T-helper 22 cell (primary cell): ENCODE results near the gene LSAMP.
"Not testable (repeated sequence)": the region's sequence is repeated elsewhere in the genome, so short reads cannot be mapped to it uniquely, and the experiment has no call there.

ENCODE experiments used
- DNase-seq: peaks from one replicate; pipeline ENCODE4 v3.0.0-alpha.2; 2020; ENCODE audit warnings: low read depth

The LSAMP gene

DNA sequence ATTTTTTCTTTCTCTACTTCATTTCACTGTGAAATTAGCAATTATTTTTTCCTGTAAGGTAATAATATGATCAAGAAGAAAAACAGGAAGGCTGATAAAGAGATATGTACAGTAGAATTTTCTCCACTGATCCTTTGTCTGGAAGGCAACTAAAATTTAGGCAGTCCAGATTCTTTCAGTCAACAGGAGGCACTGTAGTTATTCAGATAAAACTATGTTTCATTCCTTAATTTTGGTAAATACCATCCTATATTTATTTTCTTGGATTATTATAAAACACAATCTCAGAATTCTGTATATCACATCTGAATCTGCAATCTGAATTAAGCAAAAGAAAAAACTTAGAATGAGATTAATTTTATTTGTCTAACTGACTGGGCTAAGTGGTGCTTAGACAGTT, 343.2 kb downstream of the LSAMP start:
- no peak for DNase-seq

DNA sequence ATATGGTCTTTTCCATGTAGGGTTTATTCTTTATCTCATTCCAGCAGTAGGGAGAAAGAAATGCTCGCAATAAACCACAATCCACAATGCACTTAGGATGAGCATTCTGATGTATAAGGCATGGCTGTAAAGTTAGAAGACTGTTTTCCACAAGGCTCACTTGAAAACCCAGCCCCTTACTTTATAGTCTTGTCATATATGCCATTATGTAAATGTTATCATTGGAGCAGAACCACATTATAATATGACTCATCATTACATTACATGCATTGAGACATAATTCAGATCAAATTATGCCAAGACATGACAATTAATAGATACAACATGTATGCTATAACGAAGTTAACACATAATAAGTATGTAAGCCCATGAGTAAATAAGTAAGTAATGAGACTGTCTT, 348.1 kb downstream of the LSAMP start:
- DNase-seq = no peak

DNA sequence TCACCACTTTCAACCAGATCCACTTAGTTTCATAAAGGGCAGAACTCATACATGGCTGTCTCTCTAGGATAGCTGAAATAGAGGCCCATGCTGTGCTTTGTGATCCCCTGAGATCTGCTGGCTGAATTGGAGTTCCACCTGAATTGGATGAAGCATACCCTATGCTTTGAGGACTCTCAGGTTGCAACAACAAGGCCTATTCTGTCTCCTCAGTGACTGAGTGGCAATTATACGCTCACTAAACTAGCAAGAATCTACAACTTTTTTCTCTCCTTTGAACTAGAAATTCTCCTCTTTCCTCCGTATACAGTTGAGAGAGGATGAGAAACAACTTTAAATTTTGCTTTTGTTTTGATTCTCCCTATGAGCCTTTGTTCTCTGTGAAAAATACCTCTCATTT, 348.7 kb downstream of the LSAMP start:
- DNase-seq = no peak

DNA sequence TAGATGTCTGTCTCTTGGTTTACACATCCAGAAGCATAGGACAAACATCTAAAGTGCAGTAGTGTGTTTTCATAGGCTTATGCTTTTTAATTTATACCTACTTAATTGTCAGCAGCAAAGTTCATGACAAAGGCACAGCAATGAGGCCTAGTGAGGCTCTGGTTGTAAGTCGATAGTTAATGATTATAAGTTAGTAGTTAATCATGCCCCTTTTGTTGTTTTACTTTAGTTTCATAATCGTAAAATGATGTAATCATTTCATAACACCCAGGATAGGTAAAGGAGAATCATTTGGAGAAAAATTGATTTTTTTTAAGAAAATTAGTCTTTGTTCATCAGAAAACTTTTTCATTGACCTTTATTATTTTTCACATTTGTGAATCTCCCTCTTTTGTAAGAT, 351.9 kb downstream of the LSAMP start:
- DNase-seq = no peak

DNA sequence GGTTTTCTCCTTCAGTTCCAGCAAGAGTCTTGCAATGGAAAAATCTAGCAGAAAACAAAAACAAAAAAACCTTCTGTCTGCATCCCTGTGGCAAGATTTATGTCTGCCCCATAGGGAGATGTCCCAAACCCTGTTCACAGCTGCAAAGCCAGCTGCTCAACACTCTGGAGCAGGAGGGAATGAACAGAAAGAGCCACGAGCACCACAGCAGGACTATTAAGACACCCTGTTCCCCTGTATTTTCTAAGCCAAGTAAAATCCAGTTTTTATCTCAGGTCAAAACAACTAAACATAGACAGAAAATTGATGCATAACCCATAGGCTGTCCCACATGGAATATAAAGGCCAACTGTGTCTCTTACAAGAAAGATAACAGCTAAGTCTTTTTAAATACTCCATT, 357.9 kb downstream of the LSAMP start:
- no peak for DNase-seq

DNA sequence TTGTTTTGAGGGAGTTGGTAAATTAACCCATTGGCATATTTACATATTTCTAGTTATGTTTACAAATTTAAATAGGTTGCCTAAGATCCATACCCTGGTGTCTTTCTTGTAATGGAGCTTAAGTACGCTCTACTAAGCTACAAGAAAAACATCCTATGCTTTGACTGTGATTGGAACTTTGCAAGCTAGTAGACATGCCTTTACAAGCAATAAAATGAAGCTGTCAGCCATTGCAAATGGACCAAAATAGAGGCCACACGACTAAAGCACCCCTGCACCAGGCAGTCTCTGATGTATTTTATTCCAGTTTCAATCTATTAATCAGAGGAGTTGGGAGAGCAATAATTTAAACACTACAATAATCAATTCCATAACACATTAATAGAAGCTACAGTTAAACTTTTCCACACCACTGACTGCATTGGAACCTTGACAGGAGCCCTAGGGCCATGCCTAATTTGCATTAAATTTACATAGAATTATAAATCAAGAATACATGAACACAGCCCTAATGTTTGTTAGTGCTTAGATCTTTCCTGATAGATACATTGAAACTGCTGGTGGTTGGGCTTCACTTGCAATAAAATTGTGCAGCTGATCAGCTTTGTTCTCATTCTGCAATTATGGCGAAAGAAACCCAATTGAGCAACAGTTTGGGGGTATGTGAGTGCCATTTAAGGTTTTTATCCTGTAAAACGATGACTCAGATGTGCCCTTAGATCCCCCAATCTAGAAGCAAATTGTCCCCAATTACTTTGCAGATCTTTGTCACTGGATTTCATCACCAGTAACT, 360.1 kb downstream of the LSAMP start:
- no peak for DNase-seq

DNA sequence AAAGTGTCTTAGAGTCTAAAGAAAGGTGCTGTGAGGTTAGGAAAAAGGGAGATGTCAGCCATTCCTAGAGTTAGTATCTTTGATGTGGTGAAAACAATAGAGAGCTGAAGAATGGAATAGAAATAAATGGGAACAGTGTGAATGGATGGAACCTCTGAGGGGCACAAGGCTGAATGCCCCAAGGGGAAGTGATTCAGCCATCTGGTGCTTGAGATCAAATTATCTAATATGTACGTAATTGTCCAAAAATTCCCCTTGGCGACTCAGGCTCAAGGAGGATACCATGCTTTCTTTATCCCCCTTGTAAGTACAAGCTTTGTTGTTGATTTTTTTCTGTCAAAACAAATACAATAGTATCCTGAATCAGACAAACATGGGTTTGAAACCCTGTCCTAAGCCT, 361.6 kb downstream of the LSAMP start:
- DNase-seq = no peak

DNA sequence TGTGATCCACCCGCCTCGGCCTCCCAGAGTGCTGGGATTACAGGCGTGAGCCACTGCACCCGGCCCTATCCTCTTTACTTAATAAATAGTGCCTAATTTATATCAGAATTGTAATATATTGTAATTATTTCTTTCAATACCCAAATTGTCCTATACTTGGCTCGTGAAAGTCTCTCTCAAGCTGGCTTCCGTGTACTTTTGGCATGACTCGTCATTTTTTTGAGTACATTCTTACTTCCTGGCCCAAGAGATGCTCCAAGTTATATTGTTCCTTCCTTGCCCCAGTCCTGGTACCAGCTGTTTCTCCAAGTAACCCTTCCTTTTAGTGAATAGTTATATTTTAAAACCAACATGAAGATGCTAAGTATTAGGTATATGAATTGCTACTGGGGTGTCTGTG, 366.7 kb downstream of the LSAMP start:
- DNase-seq = no peak

DNA sequence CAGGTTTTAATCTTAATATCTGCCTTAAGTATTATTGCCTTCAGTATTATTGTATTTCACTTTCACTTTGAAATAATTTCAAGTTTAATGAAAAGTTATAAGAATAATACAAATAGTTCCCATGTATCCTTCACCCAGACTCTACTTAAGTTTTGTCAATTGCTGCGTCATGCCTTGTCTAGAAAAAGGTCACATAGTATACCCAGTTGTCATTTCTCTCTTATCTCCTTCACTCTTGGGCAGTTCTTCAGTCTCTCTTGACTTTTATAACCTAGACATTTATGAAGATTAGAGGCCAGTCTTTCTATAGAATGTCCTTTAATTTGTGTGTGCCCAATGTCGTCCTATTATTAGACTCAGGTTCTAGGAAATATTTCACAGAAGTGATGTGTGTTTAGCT, 367.7 kb downstream of the LSAMP start:
- DNase-seq = no peak

DNA sequence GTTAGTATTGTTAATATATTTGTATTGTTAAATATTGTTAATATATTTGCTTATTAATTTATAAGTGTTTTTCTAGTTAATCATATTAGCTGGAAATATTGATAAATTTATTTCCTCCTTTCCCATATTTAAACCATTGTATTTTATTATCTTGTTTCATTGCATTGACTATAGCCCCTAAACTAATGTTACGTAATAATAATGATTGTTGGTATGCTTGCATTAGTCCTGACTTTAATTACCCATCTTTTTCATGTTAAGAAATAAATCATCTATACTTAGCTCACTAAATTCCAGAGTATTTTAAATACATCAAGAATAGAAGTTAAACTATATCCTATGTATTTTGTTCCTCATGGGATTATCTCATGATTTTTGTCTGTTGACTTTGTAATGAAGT, 368.2 kb downstream of the LSAMP start:
- no peak for DNase-seq

DNA sequence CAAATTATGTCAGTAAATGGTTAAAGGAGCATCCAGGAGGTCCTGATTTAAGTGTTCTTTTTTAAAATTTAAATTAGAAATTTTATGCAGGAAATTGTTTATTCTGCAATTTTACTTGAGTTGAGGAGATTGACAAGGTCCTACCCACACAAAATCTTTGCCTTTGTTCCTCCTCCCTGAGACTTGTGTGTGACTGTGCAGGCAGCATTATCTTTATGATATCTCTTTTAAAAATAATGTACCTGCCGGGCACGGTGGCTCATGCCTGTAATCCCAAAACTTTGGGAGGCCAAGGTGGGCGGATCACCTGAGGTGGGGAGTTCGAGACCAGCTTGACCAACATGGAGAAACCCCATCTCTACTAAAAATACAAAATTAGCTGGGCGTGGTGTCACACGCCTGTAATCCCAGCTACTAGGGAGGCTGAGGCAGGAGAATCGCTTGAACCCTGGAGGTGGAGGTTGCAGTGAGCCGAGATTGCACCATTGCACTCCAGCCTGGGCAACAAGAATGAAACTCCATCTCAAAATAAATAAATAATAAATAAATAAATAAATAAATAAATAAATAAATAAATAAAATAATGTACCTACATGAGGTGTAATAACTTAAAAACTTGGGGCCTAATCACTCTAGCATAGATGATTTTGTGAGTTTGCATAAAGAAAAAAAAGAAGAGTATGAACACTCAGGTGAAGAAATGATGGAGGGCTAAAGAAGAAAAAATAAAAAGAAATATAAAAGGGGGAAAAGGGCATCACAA, 374.6 kb downstream of the LSAMP start:
- not testable (repeated sequence) for DNase-seq

DNA sequence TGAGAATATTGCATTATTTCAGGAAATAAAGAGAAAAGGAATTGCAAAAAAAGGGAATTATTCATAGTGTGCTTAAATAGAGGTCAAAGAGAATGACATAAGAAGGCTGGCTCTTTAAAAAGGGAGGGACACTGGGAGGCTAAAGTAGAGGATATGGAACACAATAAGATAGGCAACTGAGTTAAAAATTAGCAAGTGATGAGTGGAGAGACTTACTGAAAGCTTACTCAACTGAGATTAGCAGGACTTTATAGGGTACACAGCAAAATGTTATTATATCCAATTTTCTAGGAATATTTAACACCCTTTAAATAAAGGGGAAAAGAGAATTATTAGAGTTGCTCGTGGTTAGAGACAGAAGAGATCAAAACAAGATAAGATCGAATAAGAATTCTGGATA, 375.2 kb downstream of the LSAMP start:
- DNase-seq = no peak

DNA sequence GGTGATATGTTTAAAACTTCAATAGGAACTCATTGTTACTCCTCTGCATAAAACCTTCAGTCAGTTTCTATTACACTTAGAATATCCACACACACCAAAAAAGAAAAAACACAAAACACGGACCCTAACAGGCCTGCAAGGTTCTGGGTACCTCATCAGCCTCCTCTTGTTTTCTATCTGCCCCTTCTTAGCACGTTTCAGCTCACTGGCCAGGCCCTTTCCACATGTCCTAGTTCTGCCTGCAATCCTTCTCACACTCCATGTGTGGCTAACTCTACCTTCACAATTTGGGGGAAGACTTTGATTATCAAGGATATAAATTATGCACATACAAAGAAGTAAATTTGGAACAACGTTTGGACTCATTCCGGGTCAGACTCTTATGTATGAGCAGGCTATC, 376.3 kb downstream of the LSAMP start:
- no peak for DNase-seq

DNA sequence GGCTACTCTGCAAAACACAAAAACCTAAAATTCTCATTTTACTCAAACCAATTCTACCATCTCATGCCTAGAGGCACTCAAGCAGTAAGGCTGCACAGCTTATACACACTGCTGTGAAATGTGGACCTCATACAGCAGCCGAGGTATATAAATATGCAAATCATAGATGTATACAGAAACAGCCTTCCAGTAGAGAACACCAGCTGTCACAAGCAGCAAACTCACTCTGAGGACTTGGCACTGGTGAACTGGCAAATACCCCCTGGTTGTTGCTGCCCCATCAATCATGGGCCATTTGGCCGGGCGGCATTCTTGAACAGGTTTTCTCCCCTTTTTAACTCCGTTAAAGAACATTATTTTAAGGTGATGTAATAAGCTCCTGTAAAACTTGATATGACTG, 378.0 kb downstream of the LSAMP start:
- no peak for DNase-seq

DNA sequence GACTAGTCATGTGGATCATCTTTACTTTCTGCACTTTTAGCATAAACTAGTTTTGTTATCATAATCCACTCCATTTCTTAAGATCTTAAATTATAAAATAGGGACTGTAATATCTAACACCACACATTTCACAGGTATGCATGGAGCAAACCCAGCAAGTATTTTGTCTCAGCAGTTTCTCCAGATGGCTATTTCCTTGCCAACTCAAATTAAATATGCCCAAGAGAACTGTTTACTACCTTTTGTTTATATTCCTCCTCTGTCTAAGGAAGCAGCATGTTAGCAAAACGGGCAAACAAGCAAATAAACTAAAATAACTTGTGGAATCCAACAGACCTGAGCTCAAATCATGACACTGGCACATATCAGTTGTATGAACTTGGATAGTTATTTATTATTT, 379.8 kb downstream of the LSAMP start:
- no peak for DNase-seq

DNA sequence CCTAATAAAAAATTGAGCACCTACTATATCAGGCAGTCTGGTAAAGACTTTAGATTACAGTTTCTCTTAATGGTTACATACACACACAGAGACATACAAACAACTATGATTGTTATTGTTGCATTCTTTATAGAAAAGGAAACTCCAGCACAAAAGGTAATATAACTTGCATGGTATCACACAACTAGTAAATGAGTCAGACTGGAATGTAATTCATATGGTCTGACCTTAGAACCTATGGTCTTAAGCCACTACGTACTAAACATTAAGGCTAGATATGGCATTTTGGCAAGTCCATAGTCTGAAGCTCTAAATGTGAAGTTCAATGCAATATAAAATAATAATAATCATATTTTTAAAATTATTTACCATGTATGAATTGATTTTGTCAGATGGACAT, 380.6 kb downstream of the LSAMP start:
- DNase-seq = no peak

DNA sequence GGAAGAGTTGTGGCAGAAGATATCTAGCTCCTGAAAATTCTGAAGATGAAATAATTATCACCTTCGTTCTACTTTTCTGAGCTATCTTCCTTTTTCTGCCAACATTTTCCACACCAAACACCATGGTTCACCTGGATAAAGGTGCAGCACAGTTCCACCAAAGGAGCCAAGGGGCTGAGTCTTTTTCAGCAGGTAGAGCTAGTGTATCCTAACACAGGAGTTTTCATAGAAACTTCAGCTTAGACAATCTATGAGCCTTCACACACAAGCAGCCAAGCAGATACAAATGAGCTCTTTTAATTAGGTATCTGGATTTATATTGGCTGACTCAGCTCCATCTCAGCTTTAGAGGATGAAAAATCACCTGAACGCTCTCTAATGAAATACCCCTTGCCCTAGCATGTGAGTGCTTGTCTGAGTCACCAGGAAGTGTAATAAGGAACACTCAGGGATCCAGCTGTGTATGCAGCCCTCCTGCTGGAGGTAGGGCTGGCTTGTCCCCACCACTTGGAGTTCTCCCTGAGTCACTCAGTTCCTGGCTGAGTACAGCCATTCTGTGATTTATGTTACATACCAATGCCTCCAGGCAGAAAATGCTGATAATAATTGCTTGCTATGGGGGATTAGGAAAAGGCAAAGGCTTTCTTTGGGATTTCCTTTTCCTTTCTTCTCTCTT, 385.7 kb downstream of the LSAMP start:
- DNase-seq = no peak

DNA sequence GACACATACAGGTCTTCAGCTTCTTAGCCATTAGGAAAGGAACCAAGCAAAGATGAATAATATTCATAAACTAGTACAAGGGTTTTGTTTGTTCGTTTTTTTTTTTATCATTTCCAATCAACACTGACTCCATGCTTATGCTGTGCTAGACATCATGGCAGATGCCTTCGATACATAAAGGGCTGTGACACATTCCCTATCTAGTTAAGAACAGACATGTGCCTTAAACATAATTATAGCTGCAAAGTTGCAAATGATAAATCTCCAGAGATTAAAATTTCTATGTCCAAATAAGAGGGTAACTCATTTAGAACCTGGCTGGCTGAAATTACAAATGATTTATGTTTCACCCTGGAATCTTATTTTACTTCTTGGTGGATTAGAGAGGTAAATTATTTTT, 386.4 kb downstream of the LSAMP start:
- DNase-seq = no peak

DNA sequence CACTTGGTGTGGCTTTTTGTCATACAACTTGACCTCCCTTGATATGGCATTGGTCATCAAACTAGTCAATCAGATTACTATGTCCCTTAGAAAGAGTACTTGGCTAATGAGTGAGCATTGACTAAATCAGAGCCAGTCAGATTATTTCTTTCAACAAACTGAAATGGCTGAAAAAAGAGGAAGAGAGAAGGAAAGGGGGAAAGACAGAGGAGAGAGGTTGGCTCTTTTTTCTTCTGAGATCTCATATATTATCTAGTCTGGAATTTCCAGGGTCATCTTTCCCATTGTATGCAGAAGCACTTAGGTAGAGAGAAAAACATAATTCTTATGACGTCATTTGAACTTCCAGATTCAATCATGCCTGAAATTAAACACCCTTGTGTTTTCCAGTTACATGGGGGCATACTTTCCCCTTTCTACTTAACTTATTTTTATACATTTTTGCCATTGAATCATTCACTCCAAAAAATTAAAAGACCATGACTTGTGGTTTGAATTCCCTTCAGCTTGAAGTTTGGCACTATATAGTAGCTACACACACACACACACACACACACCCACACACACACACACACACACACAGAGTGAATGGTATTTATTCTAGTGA, 387.8 kb downstream of the LSAMP start:
- DNase-seq = no peak

DNA sequence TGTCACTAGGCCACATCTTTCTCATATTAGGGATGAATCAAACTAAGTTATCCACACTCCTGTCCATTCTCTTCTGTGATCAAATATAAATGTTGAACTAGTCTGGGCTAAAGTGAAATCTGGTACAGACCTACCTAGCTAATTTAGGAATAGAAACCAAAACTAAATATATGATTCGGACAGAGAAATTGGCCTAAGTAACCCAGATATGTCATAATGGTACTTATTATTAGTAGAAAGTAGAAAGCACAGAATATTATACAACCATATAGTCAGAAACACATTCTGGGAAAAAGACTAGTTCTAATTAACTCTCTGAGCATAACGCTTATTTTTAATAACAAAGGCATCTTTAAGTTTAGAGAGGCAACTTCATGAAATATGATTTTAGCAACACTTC, 389.0 kb downstream of the LSAMP start:
- DNase-seq = no peak

DNA sequence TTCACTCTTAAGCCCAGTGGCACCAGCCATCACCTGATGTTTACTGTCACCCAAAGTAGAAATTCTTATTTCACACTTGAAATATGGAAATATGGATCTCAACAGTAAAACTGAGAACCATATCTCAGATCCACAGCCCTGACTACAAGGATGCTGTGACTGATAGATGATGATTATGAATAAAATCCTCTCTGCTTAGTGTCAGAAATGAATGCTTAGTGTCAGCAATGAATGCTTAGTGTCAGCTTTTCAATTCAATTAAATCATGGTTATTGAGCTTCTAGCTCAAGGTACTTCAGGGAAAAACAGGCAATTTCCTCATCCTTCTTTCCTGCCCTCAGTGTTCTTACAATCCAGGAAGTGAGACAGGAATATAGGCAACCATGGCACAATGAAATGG, 392.3 kb downstream of the LSAMP start:
- no peak for DNase-seq

DNA sequence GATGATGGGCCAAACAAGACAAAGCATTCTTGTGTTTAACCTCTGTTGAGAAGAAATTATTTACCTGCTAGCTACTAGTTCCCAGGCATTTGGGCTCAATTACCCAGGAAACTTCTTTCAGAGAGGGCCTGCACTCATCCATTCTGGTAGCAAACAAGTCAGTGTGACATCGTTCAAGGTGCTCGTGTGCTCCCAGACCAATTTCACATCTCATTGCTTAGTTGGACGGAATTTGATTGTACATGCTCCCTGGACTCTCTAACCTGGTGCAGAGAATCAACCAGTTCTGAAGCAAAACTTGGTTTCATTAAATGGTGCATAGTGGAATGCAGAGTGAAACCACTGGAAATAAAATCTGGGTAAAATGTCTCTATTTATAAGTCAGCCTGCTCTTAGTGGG, 392.7 kb downstream of the LSAMP start:
- DNase-seq = no peak

DNA sequence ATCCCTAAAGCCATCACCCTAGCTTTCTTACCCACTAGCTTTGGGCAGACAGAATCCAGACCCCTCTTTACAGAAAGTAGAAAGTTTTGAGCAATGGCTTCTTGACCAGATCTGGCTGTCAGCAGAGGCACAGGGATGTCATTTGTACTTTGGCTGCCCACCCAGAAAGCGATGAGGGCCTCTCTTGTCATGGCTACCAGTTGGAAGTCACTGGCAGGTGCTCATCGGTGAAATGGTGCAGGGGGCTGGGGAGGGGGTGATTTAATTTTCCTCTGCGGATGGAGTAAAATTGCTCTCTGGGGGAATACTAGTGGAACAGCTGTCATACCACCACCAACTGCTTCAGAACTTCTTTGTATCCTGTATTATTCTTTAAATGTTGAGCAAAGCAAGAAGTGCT, 393.7 kb downstream of the LSAMP start:
- DNase-seq = no peak
